Esophagus (tissue), 2 donors: ENCODE data around the gene TIMM8A. TPM values are rescaled to one million over a fixed set of nuclear protein-coding genes. Genes with fewer than 3 reads are reported as not detected.

Source experiments
- H3K27ac ChIP-seq, 2 donors: one replicate each; pipeline ENCODE4 v1.5.1; 2013; ENCODE audit warnings: low read depth in 2 of 2, mild to moderate bottlenecking in 2 of 2, inconsistent platforms in 1 of 2, low read length in 1 of 2, moderate library complexity in 1 of 2
- H3K27me3 ChIP-seq, 2 donors: one replicate each; pipeline ENCODE4 v1.6.1; 2013; ENCODE audit warnings: low read length in 2 of 2, control low read depth in 1 of 2, mild to moderate bottlenecking in 1 of 2; ENCODE audit not compliant: insufficient read depth in 2 of 2, control insufficient read depth in 1 of 2
- H3K36me3 ChIP-seq, 2 donors: one replicate each; pipeline ENCODE4 v1.6.1; 2013; ENCODE audit warnings: low read length in 1 of 2; ENCODE audit not compliant: control insufficient read depth in 2 of 2, insufficient read depth in 2 of 2
- H3K4me1 ChIP-seq, 2 donors: one replicate each; pipeline ENCODE4 v1.6.1; 2013; ENCODE audit warnings: low read length in 1 of 2; ENCODE audit not compliant: control insufficient read depth in 2 of 2, insufficient read depth in 2 of 2
- H3K4me3 ChIP-seq, 2 donors: one replicate each; pipeline ENCODE4 v1.5.1; 2013; ENCODE audit warnings: low read length in 2 of 2, mild to moderate bottlenecking in 2 of 2, low read depth in 1 of 2, moderate library complexity in 1 of 2
- H3K9me3 ChIP-seq, 2 donors: one replicate each; pipeline ENCODE4 v1.6.1; 2013; ENCODE audit warnings: mild to moderate bottlenecking in 2 of 2, low read depth in 1 of 2, low read length in 1 of 2, moderate library complexity in 1 of 2; ENCODE audit not compliant: control insufficient read depth in 2 of 2, insufficient read depth in 1 of 2
- WGBS, 2 donors: extraction: QIAGEN DNeasy Blood & Tissue Kit; methylation state at CpG; one replicate each; pipeline ENCODE4 v1.1.7; 2013; 5-methylcytosine and 5-hydroxymethylcytosine counted together
- polyA plus RNA-seq, 2 donors: library from polyadenylated mRNA; stranded (reverse); fragments of 200-250 nt; gene quantifications; one replicate each; pipeline ENCODE4 v1.2.3, GENCODE V29; 2013
- donor health status: healthy with polysubstance abuse.
- donor health status: Bipolar disorder and iron deficiency.

Gene TIMM8A
- polyA plus RNA-seq, 2 donors, result 4.3 to 9.8 TPM

DNA sequence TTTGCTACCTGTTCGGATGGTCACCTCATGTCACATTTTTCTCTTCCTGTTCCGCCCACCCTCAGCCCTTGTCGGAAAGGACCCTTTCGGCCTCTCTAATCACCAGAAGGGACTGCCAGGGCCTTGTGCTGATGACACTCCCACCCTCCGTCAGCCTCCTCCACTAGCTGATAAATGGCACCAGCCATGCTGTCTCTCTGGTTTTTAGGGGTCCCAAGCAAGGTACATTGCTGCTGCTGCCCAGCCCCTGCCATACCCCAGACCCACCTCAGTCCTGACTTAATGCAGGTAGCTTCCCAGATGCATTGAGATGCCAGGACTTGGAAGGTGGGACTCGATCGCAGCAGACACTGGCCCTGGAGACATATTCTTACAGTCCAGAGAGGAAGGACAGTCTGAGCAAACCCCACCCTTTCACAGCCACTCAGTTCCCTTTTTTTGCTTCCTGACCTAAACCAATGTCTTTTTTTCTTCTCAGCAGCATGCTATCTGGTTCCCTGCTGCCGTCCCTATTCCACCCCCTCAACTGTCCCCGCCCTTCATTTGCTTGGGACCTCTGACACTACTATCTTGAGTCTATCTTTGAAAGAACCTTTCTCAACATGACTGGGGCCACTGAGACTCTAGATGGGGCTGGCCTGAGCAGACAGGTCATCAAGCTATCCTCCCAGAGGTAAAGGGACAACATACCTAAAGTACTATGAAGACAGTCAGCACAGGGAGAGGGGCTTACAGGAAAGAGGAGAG lies 37.4 kb upstream of the TIMM8A start, which contains the start of gene BTK:
BTK (minus strand) TSS at position 397 of the 747 bp plus-strand sequence. CDS start 10,907 bp downstream, outside the sequence.
- no peak within 1 kb of the TSS for H3K27ac ChIP-seq
- WGBS, 2 donors, result 75 to 77% methylated on average over 9 of the region's 9 CpGs
- no peak within 1 kb of the TSS for H3K4me3 ChIP-seq
- no peaks in the 10 kb centered on the region for H3K27me3 ChIP-seq
- no peaks in the 10 kb centered on the region for H3K4me1 ChIP-seq
- no peaks in the 10 kb centered on the region for H3K9me3 ChIP-seq
- H3K36me3 ChIP-seq, result no peaks in the 10 kb centered on the region

DNA sequence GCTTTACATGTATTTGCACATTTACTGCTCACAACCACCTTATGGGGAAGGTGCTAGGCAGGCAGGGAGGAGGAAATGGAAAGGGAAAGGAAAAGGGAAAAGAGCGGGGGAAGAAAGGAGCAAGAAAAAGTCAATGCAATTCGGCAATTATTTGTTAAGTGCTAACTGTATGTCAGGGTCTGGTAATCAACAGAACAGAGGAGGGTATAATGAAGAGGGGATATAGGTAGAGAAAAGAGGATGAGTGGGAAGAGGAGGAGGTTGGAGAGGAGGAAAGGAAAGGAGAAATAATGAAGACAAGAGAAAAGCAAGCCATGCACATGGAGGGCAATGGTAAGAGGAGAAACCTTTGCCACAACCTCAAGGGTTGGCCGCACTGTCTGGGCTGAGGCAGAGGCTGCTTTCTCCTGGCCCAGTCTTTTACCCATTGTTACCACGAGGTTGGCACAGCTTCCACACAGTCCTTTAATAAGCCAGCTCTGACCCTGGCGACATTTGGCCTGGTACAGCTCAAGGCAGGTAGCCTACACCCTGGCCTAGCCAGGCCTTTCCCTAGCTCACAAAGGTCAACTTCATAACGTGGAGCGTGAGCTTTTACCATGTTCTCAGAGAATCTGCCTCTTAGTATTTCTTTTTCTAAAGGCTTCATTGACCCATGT lies 36.6 kb upstream of the TIMM8A start:
- Histone ChIP-seq H3K9me3 (no peaks in the 10 kb centered on the region), H3K27ac (no peak overlapping the region), H3K27me3 (no peaks in the 10 kb centered on the region), H3K36me3 (no peaks in the 10 kb centered on the region), H3K4me1 (no peaks in the 10 kb centered on the region), H3K4me3 (no peak overlapping the region)
- WGBS, 2 donors, result 66 to 83% methylated on average over 7 of the region's 7 CpGs

DNA sequence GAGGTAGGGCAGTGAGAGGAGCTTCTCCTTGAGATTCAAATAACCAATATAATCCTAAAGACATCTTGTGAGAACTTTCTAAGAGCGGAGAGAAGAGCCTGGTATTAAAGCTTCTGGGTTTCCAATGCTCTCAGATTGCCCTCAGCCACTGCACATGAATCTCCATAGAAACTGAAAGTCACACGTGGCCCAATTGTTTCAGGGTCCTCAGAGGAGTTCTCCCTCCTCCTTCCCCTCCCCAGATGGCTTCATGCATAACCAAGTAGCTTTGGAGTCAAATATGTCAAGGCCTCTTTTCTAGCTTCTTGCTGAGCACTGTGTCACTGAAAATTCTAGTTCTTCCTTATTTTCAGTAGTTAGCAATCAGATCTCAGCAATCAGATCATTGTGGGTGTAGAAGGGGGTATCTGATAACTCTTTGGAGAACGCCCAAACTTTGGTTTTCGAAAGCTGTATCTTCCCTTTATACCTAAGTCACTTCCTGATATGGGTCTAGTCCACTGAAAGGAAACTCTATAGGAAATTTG lies 35.2 kb upstream of the TIMM8A start:
- no peaks in the 10 kb centered on the region for H3K4me1 ChIP-seq
- H3K36me3 ChIP-seq, result no peaks in the 10 kb centered on the region
- H3K9me3 ChIP-seq, result no peaks in the 10 kb centered on the region
- 54 to 74% methylated on average over 4 of the region's 4 CpGs for WGBS, 2 donors
- H3K27ac ChIP-seq, result no peak overlapping the region
- no peaks in the 10 kb centered on the region for H3K27me3 ChIP-seq
- H3K4me3 ChIP-seq, result no peak overlapping the region

DNA sequence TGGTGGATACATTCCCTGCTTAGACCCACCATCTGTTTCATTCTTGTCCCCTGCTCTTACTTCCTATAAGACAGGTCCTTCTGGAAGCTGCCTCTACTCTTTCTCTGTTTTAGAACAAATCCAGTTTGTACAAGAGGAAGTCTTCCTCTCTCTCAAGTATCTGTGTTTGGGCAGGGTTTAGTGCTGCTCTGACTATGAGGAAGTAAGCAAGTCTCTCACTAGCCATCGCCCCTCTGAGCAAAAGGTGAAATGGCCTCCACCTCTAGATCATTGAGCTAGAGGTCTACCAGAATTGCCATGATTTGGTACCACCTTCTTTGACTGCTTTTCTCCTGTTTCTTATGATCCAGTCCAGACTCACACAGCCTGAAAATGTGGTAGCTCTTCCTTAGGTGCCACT lies 29.0 kb upstream of the TIMM8A start:
- Histone ChIP-seq H3K27me3 (peaks cover 0 to 3% of the 10 kb centered on the region in 2 donors), H3K4me3 (no peak overlapping the region), H3K27ac (no peak overlapping the region), H3K9me3 (no peaks in the 10 kb centered on the region), H3K36me3 (no peaks in the 10 kb centered on the region), H3K4me1 (no peaks in the 10 kb centered on the region)
- 64% methylated on average over 1 of the region's 1 CpG for WGBS, 2 donors

DNA sequence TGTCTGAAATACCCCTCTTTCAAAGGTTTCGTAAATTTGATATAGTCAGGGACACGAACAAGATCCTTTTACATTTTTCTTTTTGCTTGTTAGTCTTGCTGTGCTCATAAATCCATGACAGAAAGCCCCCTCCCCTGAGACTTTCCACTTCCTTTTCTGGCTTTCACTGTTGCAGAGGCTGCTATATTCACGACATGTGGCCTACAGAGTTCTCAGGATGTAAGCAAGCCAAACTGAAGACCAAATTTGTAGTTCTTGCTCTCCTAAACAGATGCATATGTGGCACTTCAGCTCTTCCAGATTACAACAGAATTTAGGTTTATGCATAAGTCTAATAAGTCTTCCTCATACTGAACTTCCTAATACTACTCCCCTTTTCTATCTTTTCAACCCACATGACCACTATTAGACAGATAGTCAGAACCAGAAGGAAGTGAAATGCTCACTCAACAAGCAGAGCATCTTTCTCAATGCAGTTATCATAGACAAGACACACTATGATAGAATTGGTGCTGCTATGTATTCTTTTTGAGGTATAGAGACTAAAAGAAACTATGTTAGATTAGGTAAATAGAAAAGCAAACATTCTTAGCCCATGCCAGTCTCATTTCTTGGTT lies 22.5 kb upstream of the TIMM8A start:
- WGBS, 2 donors, result 62 to 63% methylated on average over 3 of the region's 3 CpGs
- no peaks in the 10 kb centered on the region for H3K36me3 ChIP-seq
- no peaks in the 10 kb centered on the region for H3K4me1 ChIP-seq
- H3K4me3 ChIP-seq, result no peak overlapping the region
- no peak overlapping the region for H3K27ac ChIP-seq
- peaks cover 0 to 3% of the 10 kb centered on the region in 2 donors for H3K27me3 ChIP-seq
- H3K9me3 ChIP-seq, result no peaks in the 10 kb centered on the region

DNA sequence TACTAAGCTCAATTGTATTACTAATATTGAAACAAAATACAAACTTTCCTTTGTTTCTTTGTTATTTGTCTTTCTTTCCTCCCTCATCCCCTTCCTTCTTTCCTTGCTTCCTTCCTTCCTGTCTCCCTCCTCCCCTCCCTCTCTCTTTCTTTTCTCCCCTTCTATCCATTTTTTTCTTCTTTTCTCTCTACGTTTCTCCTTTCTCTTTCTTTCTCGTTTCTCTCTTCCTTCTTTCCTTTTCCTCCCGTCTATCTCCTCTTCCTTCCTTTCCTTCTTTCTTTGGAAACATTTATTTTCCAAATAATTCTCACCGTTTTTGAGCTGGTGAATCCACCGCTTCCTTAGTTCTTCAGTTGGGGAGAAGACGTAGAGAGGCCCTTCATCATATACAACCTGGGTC lies 21.1 kb upstream of the TIMM8A start:
- H3K4me1 ChIP-seq, result no peaks in the 10 kb centered on the region
- no peaks in the 10 kb centered on the region for H3K9me3 ChIP-seq
- no peak overlapping the region for H3K27ac ChIP-seq
- no peaks in the 10 kb centered on the region for H3K36me3 ChIP-seq
- peaks cover 0 to 3% of the 10 kb centered on the region in 2 donors for H3K27me3 ChIP-seq
- H3K4me3 ChIP-seq, result no peak overlapping the region
- WGBS, 2 donors, result 61 to 78% methylated on average over 6 of the region's 6 CpGs

DNA sequence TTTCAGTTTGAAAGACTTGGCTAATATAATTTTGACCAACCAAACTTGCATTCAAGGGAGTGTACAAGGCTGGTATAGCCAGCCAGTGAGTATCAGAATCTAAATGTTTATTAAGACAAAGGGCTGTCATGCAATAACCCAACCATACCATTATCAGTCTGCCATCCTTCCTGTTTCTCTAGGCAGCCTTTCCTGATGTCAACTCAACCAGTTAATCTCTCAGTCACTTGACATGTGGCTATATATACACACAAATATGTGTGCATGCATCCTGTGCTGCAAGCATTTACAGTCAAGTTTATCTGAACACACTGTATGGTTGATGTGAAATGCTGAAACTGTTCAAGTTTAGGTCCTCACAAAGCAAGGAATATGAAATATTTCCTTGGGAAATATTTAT lies 20.3 kb upstream of the TIMM8A start:
- Histone ChIP-seq H3K4me3 (no peak overlapping the region), H3K27me3 (peaks cover 0 to 3% of the 10 kb centered on the region in 2 donors), H3K27ac (no peak overlapping the region), H3K9me3 (no peaks in the 10 kb centered on the region), H3K36me3 (no peaks in the 10 kb centered on the region), H3K4me1 (no peaks in the 10 kb centered on the region)

DNA sequence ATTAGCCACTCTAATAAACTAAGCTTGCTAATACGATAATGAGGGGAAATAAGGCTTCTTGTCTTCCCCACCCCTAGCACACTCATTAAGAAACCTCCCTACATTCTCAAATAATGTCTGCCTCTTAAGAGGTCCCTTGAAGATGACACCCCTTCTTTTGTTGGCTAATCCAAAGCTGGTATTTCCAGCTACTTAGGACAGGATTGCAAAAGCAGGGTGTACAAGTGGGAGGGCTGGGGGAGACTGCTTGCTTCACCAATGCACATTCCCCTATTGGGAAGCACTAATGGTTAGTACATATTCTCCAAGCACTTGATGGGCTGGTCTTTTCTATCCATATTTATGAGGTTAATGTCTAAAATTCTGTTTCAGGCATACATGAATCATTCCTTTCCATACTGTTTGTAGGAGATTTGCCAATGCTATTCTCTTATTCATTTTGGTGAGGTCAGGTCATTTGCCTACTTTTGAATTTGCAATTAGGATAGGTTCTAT lies 16.8 kb upstream of the TIMM8A start:
- Histone ChIP-seq H3K27me3 (no peaks in the 10 kb centered on the region), H3K36me3 (no peaks in the 10 kb centered on the region), H3K4me3 (no peak overlapping the region), H3K4me1 (peaks cover 0 to 4% of the 10 kb centered on the region in 2 donors), H3K9me3 (no peaks in the 10 kb centered on the region), H3K27ac (no peak overlapping the region)
- WGBS, 2 donors, result 56 to 87% methylated on average over 1 of the region's 1 CpG

DNA sequence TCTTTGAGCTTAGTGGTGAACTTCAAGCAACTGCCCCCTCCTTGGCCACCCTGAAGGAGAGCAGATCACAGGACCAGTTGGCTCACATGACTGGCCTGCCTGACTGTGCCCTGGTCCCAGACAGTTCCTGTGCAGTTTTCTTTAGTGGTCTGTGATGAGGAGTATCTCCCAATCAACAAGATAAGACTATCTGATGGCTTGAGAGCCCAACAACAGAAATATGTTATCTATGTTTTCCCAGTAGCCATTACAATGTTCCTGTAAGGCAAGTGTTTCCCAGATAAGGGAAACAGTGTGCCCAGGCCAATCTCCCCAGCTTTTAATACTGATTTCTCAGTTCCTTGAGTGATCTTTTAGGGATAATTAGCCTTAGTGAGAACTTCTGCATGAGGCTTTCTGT lies 14.2 kb upstream of the TIMM8A start:
- H3K4me1 ChIP-seq, result peaks cover 0 to 4% of the 10 kb centered on the region in 2 donors
- no peaks in the 10 kb centered on the region for H3K9me3 ChIP-seq
- H3K27ac ChIP-seq, result no peak overlapping the region
- H3K27me3 ChIP-seq, result no peaks in the 10 kb centered on the region
- H3K4me3 ChIP-seq, result no peak overlapping the region
- no peaks in the 10 kb centered on the region for H3K36me3 ChIP-seq
